Ascending aorta (tissue), 2 donors: ENCODE results near the gene MAP1LC3B. TPM values are rescaled to one million over a fixed set of nuclear protein-coding genes. Genes with fewer than 3 reads are reported as not detected.

Experiments
- DNase-seq, 2 donors: peaks; one replicate each; pipeline ENCODE4 v3.0.0-alpha.2; 2019; ENCODE audit warnings: low spot score in 2 of 2
- H3K27ac ChIP-seq, 2 donors: fragments of 200-600 bp; sonication (generic); one replicate each; pipeline ENCODE4 v1.5.1; 2016 to 2017; ENCODE audit warnings: mild to moderate bottlenecking in 1 of 2
- H3K27me3 ChIP-seq: fragments of 200-600 bp; sonication (generic); one replicate; pipeline ENCODE4 v1.5.1; 2017
- H3K36me3 ChIP-seq, 2 donors: fragments of 200-600 bp; sonication (generic); one replicate each; pipeline ENCODE4 v1.5.1; 2016
- H3K4me1 ChIP-seq, 2 donors: fragments of 200-600 bp; sonication (generic); one replicate each; pipeline ENCODE4 v1.5.1; 2016 to 2017; ENCODE audit warnings: mild to moderate bottlenecking in 1 of 2
- H3K4me3 ChIP-seq, 2 donors: fragments of 200-600 bp; sonication (generic); one replicate each; pipeline ENCODE4 v1.5.1; 2016 to 2017; ENCODE audit warnings: mild to moderate bottlenecking in 1 of 2
- H3K9me3 ChIP-seq, 2 donors: fragments of 200-600 bp; sonication (generic); one replicate each; pipeline ENCODE4 v1.5.1; 2016
- intact Hi-C: fragments of 100-400 bp; cut with DNase I; formaldehyde crosslinking; loops from one replicate; pipeline ENCODE4 v1.15.1; 2023
- total RNA-seq: library from RNA; depleted of rRNA; stranded (reverse); fragments of >200 nt; gene quantifications from one replicate; pipeline ENCODE4 v1.1.0, GENCODE V29; 2016
- TF ChIP-seq, protein P1 (sequence below), 3 experiments: fragments of 200-600 bp in 2 of 3; fragments of 450-650 bp in 1 of 3; sonication (generic) in 2 of 3; IDR thresholded peaks; one replicate each; pipeline ENCODE4 v1.5.1; 2016 to 2019; ENCODE audit warnings: antibody characterized with exemption in 3 of 3, mild to moderate bottlenecking in 1 of 3, moderate library complexity in 1 of 3

The MAP1LC3B gene
- total RNA-seq, 1 donor from 2014 or later = 37.0 TPM

DNA sequence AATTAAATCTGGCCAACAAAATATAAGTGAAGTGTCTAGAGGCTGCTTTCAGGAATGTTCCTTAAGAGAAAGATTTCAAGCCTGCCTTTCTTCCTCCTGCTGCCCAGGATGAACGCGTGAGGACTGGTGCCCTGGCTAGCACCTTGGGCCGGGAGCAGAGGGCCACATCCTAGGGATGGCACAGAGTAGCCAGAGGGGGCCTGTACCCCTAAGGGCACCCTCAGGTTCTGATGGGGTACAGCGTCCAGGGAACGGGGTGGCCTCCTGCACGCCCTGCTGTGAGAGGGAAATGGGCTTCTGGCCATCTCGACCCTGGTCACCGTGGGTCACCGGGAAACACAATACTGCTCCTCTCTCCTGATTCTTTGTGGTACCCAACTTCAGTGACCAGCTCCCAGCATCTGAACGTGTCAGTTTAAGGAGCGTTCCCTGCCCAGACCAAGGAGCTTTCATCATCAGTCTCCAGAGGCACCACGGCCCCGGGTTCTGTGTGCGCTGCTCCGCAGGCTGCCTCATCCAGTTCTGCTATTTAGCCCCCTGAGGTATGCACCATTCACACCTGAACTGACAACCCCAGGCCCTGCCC, 40.3 kb downstream of the MAP1LC3B start:
- TF ChIP-seq, protein P1, sequence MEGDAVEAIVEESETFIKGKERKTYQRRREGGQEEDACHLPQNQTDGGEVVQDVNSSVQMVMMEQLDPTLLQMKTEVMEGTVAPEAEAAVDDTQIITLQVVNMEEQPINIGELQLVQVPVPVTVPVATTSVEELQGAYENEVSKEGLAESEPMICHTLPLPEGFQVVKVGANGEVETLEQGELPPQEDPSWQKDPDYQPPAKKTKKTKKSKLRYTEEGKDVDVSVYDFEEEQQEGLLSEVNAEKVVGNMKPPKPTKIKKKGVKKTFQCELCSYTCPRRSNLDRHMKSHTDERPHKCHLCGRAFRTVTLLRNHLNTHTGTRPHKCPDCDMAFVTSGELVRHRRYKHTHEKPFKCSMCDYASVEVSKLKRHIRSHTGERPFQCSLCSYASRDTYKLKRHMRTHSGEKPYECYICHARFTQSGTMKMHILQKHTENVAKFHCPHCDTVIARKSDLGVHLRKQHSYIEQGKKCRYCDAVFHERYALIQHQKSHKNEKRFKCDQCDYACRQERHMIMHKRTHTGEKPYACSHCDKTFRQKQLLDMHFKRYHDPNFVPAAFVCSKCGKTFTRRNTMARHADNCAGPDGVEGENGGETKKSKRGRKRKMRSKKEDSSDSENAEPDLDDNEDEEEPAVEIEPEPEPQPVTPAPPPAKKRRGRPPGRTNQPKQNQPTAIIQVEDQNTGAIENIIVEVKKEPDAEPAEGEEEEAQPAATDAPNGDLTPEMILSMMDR (IDR thresholded peaks at IDR 0.05) = no peak
- Histone ChIP-seq H3K9me3 (no peaks in the 10 kb centered on the region), H3K4me3 (no peak overlapping the region), H3K27ac (no peak overlapping the region), H3K4me1 (peaks cover 6 to 12% of the 10 kb centered on the region in 2 donors), H3K27me3 (no peaks in the 10 kb centered on the region), H3K36me3 (peaks cover 9 to 33% of the 10 kb centered on the region in 2 donors)
- intact Hi-C loops = no loop called here
- no peak for DNase-seq

DNA sequence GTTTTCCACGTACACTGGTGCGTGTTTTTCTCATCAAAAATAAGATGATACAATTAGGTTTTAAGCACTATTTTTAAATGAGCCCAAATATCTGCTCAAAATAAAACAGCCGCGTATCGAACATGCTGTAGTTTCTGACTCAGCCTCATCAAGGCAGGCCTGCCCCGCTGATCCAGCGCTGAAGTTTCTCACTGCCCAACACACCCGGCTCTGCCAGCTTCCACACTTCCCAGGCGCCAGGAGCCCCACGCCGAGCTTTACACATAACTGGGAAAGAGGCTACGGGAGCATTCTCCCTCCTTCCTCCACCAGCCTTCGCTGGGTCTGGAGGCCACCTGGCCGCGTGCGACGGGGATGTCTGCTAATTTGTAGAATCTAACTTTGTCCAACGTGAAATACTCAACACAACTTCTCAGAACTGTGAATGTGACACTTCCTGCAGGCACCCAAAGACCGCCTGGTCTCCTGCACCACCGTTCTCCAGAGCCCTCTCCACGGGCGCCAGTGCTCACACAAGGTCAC, 42.1 kb downstream of the MAP1LC3B start:
- Histone ChIP-seq H3K4me1 (peaks cover 6 to 12% of the 10 kb centered on the region in 2 donors), H3K27ac (no peak overlapping the region), H3K27me3 (no peaks in the 10 kb centered on the region), H3K4me3 (no peak overlapping the region), H3K9me3 (no peaks in the 10 kb centered on the region), H3K36me3 (peaks cover 9 to 25% of the 10 kb centered on the region in 2 donors)
- DNase-seq = no peak
- TF ChIP-seq, protein P1 (IDR thresholded peaks at IDR 0.05) = no peak
- intact Hi-C loops = no loop called here

DNA sequence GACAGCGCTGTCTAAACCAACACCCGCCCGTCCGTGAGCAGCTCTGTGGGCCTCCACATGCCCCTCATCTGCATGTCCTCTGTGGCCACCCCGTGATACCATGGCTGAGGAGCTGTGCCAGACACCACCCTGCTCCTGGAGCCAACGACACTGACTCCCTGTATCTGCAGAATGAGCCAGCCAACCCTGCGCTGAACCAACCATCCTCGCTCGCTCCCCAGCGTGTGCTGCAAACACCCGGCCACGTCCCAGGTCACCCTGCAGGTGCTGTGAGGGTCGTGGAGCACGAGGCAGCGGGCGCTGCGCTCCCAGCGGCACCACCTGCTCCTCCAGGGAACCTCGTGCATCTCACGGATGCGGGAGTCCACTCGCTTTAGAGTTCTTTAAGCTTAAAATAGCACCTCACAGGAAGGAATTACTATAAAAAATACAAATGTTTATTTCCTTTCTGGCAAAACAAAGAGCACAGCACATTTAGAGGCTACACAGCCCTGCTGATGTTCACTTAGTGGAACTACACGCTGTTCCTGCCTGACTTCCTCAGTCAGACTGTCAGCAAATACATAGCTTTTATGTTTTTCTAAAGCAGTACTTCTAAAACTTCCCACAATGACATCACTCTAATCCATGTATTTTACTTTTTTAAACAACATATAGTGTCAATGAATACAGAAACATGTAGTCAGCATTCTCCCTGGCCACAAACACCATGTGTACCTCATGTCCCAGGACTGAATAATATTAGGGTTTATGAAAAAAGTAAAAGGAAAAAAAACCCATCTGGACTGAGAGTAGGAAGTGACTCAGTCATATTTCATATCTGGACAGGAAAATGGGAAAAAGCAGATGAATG, 43.5 kb downstream of the MAP1LC3B start:
- Histone ChIP-seq H3K4me3 (peak overlapping the region in 1 of 2 donors; percentile 25), H3K36me3 (peaks cover 9 to 18% of the 10 kb centered on the region in 2 donors), H3K27me3 (no peaks in the 10 kb centered on the region), H3K27ac (peak overlapping the region; percentile 61), H3K9me3 (no peaks in the 10 kb centered on the region), H3K4me1 (peaks cover 6 to 12% of the 10 kb centered on the region in 2 donors)
- TF ChIP-seq, protein P1 (IDR thresholded peaks at IDR 0.05) = no peak
- intact Hi-C loops = no loop called here
- no peak for DNase-seq

DNA sequence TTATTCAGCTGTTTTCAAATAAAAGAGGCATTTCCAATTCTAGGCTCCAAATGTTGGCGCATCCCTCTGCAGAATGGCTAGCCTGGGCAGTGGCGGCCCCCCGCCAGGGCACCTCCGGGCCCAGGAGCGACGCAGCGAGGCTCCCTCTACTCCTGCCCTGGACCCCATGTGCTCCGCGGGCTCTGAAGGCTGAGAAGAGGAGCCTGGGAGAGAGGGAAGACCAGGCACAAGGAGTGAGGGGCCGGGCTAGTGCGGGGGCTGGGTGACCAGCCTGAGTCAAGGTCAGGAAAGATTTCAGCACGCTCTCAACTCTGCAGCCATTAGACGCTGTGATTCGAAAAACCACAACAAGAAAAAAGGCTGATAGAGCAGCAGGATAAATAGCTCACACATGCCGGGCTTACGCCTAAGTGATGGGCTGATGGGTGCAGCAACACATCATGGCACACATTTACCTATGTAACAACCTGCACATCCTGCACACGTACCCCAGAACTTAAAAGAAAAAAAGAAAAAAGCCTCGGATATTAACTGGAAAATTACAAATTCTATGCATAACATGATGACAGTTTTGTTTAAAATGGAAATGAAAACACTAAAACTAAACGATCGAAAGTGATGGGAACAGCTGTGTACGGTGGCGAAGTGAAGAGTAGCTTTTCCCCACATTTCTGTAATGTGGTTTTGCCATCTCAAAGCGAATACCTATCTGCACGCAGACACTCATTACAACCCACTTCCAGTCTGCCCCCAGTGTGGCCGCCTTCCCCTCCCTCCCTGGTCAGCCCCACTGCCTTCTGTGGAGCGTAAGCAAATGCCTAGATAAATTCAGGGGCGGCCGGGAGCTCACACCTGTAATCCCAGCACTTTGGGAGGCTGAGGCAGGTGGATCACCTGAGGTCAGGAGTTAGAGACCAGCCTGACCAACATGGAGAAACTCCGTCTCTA, 44.4 kb downstream of the MAP1LC3B start:
- Histone ChIP-seq H3K27me3 (no peaks in the 10 kb centered on the region), H3K4me1 (peaks cover 6 to 12% of the 10 kb centered on the region in 2 donors), H3K9me3 (no peaks in the 10 kb centered on the region), H3K27ac (peak overlapping the region; percentile 61), H3K4me3 (peak overlapping the region in 1 of 2 donors; percentile 25), H3K36me3 (peaks cover 7 to 14% of the 10 kb centered on the region in 2 donors)
- TF ChIP-seq, protein P1 (IDR thresholded peaks at IDR 0.05) = no peak
- DNase-seq = no peak
- intact Hi-C loops = no loop called here

DNA sequence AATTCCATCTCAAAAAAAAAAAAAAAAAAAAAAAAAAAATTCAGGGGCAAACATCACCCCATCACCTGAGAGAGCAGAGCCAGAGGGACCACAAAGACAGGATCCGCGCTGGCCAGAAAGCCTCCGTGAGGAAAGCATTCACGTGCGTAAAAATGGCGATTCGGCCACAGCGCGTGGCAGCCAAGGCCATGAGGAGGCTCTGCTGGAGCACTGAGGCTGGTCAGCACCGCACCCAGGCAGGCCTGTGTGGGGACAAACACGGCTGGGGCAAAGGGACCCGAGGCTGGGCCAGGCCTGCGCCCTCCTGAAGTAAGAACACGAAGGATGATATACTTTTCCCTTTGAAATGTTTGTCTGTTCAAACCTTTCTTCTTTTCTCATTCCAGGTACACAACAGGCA, 45.2 kb downstream of the MAP1LC3B start:
- Histone ChIP-seq H3K27me3 (no peaks in the 10 kb centered on the region), H3K4me3 (no peak overlapping the region), H3K4me1 (peaks cover 6 to 15% of the 10 kb centered on the region in 2 donors), H3K9me3 (no peaks in the 10 kb centered on the region), H3K27ac (no peak overlapping the region), H3K36me3 (peaks cover 0 to 6% of the 10 kb centered on the region in 2 donors)
- intact Hi-C loops = no loop called here
- DNase-seq = no peak
- TF ChIP-seq, protein P1 (IDR thresholded peaks at IDR 0.05) = no peak
